Smooth muscle cell (in vitro differentiated cells): ENCODE results near the gene NUDCD2. TPM values are rescaled to one million over a fixed set of nuclear protein-coding genes. Genes with fewer than 3 reads are reported as not detected.

Experiments
- DNase-seq: peaks from one replicate; lab custom pipeline; 2025; ENCODE audit not compliant: unreplicated experiment; lab: John Stamatoyannopoulos, UW
- H2AFZ ChIP-seq: fragments of 200-600 bp; sonication (generic); 2 replicates; pipeline ENCODE4 v1.6.0; 2016; ENCODE audit warnings: antibody characterized with exemption, low read depth, mild to moderate bottlenecking
- H3F3A ChIP-seq: fragments of 200-600 bp; sonication (generic); 2 replicates; pipeline ENCODE4 v1.6.0; 2017; ENCODE audit warnings: antibody characterized with exemption, low read depth
- H3K27ac ChIP-seq: fragments of 200-600 bp; sonication (generic); 2 replicates; pipeline ENCODE4 v1.5.1; 2016; ENCODE audit warnings: low read depth, mild to moderate bottlenecking
- H3K27me3 ChIP-seq: fragments of 200-600 bp; sonication (generic); 2 replicates; pipeline ENCODE4 v1.6.1; 2016; ENCODE audit warnings: low read depth, mild to moderate bottlenecking
- H3K36me3 ChIP-seq: fragments of 200-600 bp; sonication (generic); 2 replicates; pipeline ENCODE4 v1.5.1; 2016; ENCODE audit warnings: low read depth
- H3K4me1 ChIP-seq: fragments of 200-600 bp; sonication (generic); 2 replicates; pipeline ENCODE4 v1.5.1; 2016; ENCODE audit warnings: low read depth
- H3K4me2 ChIP-seq: fragments of 200-600 bp; sonication (generic); 2 replicates; pipeline ENCODE4 v1.6.0; 2016; ENCODE audit warnings: mild to moderate bottlenecking
- H3K4me3 ChIP-seq: fragments of 200-600 bp; sonication (generic); 2 replicates; pipeline ENCODE4 v1.5.1; 2016; ENCODE audit warnings: mild to moderate bottlenecking
- H3K79me2 ChIP-seq: fragments of 200-600 bp; sonication (generic); 2 replicates; pipeline ENCODE4 v1.6.0; 2016; ENCODE audit warnings: low read depth, mild to moderate bottlenecking
- H3K9ac ChIP-seq: fragments of 200-600 bp; sonication (generic); 2 replicates; pipeline ENCODE4 v1.6.0; 2016; ENCODE audit warnings: low read depth
- H3K9me3 ChIP-seq: fragments of 200-600 bp; sonication (generic); replicated peaks from 2 replicates; pipeline ENCODE4 v1.5.1; 2016; ENCODE audit warnings: low read depth
- H4K20me1 ChIP-seq: fragments of 200-600 bp; sonication (generic); 2 replicates; pipeline ENCODE4 v1.6.0; 2016; ENCODE audit warnings: low read depth
- CTCF ChIP-seq: fragments of 200-600 bp; sonication (generic); IDR thresholded peaks from 2 replicates; pipeline ENCODE4 v1.5.1; 2017; ENCODE audit warnings: borderline replicate concordance, mild to moderate bottlenecking, antibody characterized with exemption; ENCODE audit not compliant: insufficient read depth, poor library complexity, severe bottlenecking
- WGBS: methylation state at CpG from one replicate; pipeline ENCODE4 v1.1.7; 2016; ENCODE audit warnings: low lambda C conversion rate; 5-methylcytosine and 5-hydroxymethylcytosine counted together
- polyA plus RNA-seq: library from polyadenylated mRNA; unstranded; fragments of >200 nt; fragmentation: Nextera tagmentation; extraction: Ambion mirVana; gene quantifications from 2 replicates; pipeline ENCODE4 v1.2.1, GENCODE V29; 2016
- total RNA-seq: library from RNA; depleted of rRNA; stranded (reverse); fragments of >200 nt; gene quantifications from 2 replicates; pipeline ENCODE4 v1.2.3, GENCODE V29; 2014

The NUDCD2 gene
- total and polyA plus RNA-seq, 2 experiments from 2014 or later: 6.4 to 31.7 TPM

GRCh38 chr5:163460562-163461171 is 765 bp upstream of the NUDCD2 start, which contains the start of gene HMMR:
HMMR (plus strand) TSS chr5:163460632; CDS start chr5:163460693, 61 bp downstream.
- no peaks in the 10 kb centered on the region for H4K20me1 ChIP-seq
- peaks cover 22% of the 10 kb centered on the region for H3K4me1 ChIP-seq
- H3K36me3 ChIP-seq: no peaks in the 10 kb centered on the region
- H3K4me3 ChIP-seq: peak within 1 kb of the TSS; percentile 72
- WGBS: under 1% methylated on average over 17 of the region's 23 CpGs
- no peaks in the 10 kb centered on the region for H3K9me3 ChIP-seq
- peaks cover 28% of the 10 kb centered on the region for H3K79me2 ChIP-seq
- peak within 1 kb of the TSS; percentile 94 for H2AFZ ChIP-seq
- no peak for DNase-seq
- no peaks in the 10 kb centered on the region for H3K27me3 ChIP-seq
- peak within 1 kb of the TSS; percentile 97 for H3K4me2 ChIP-seq
- TF ChIP-seq CTCF: no peak
- H3F3A ChIP-seq: peaks cover 9% of the 10 kb centered on the region
- peak within 1 kb of the TSS; percentile 97 for H3K27ac ChIP-seq
- H3K9ac ChIP-seq: peak within 1 kb of the TSS; percentile 95

GRCh38 chr5:163459462-163459818 is 462 bp downstream of the NUDCD2 start:
- no peaks in the 10 kb centered on the region for H3K9me3 ChIP-seq
- no peak for DNase-seq
- H3K36me3 ChIP-seq: no peaks in the 10 kb centered on the region
- H3K4me1 ChIP-seq: peaks cover 22% of the 10 kb centered on the region
- peaks cover 28% of the 10 kb centered on the region for H3K79me2 ChIP-seq
- WGBS: 1% methylated on average over 12 of the region's 12 CpGs
- H4K20me1 ChIP-seq: no peaks in the 10 kb centered on the region
- H3K9ac ChIP-seq: peak overlapping the region; percentile 95
- peaks cover 9% of the 10 kb centered on the region for H3F3A ChIP-seq
- TF ChIP-seq CTCF: no peak
- peak overlapping the region; percentile 97 for H3K27ac ChIP-seq
- peak overlapping the region; percentile 94 for H3K4me2 ChIP-seq
- peak overlapping the region; percentile 72 for H3K4me3 ChIP-seq
- H2AFZ ChIP-seq: peak overlapping the region; percentile 94
- H3K27me3 ChIP-seq: no peaks in the 10 kb centered on the region

GRCh38 chr5:163458778-163459385 is 1.0 kb downstream of the NUDCD2 start:
- WGBS: 39% methylated on average over 6 of the region's 6 CpGs
- H3K36me3 ChIP-seq: no peaks in the 10 kb centered on the region

More at GRCh38 chr5:163458778-163459385, 1.0 kb downstream of the NUDCD2 start:
- no peak for TF ChIP-seq CTCF
- H3K9me3 ChIP-seq: no peaks in the 10 kb centered on the region
- peak overlapping the region; percentile 94 for H3K4me2 ChIP-seq
- peak overlapping the region; percentile 95 for H3K9ac ChIP-seq
- peaks cover 23% of the 10 kb centered on the region for H3K79me2 ChIP-seq
- peak overlapping the region; percentile 72 for H3K4me3 ChIP-seq
- H2AFZ ChIP-seq: no peak overlapping the region
- no peak for DNase-seq
- peaks cover 9% of the 10 kb centered on the region for H3F3A ChIP-seq
- peaks cover 22% of the 10 kb centered on the region for H3K4me1 ChIP-seq
- H3K27ac ChIP-seq: peak overlapping the region; percentile 97
- H4K20me1 ChIP-seq: no peaks in the 10 kb centered on the region
- H3K27me3 ChIP-seq: no peaks in the 10 kb centered on the region
